Colonic mucosa (tissue), 4 donors: ENCODE data around the gene MAPKAPK3. TPM values are rescaled to one million over a fixed set of nuclear protein-coding genes. Genes with fewer than 3 reads are reported as not detected.

Experiments used
- DNase-seq: peaks from one replicate; pipeline ENCODE4 v3.0.0-alpha.2; 2020
- H3K27ac ChIP-seq: fragments of 200-600 bp; one replicate; pipeline ENCODE4 v1.8.0; 2021
- H3K27me3 ChIP-seq: fragments of 200-600 bp; one replicate; pipeline ENCODE4 v1.8.0; 2021
- H3K36me3 ChIP-seq: fragments of 200-600 bp; one replicate; pipeline ENCODE4 v1.8.0; 2021
- H3K4me1 ChIP-seq: fragments of 200-600 bp; one replicate; pipeline ENCODE4 v1.8.0; 2021; ENCODE audit warnings: mild to moderate bottlenecking
- H3K4me3 ChIP-seq: fragments of 200-600 bp; one replicate; pipeline ENCODE4 v1.8.0; 2021
- H3K9ac ChIP-seq, 2 donors: one replicate each; pipeline ENCODE4 v1.7.0; 2013; ENCODE audit warnings: control low read depth in 2 of 2, low read depth in 2 of 2, low read length in 2 of 2
- H3K9me3 ChIP-seq: fragments of 200-600 bp; one replicate; pipeline ENCODE4 v1.8.0; 2021
- intact Hi-C: fragments of 100-400 bp; cut with DNase I; formaldehyde crosslinking; loops from one replicate; pipeline ENCODE4 v1.14.1; 2022
- total RNA-seq, 2 donors: library from RNA; stranded (reverse); fragmentation: NEBNext Ultra II Directional in 1 of 2; extraction: Animal tissue kit (Norgen Biotek cat#: 25700) in 1 of 2; gene quantifications; one replicate each; pipeline ENCODE4 v1.2.1, GENCODE V29; 2021
- TF ChIP-seq, protein P1 (sequence below): fragments of 200-600 bp; IDR thresholded peaks from one replicate; pipeline ENCODE4 v1.8.0; 2022; ENCODE audit warnings: antibody characterized with exemption, mild to moderate bottlenecking
- donor health status: healthy.
- donor health status: DM: no; HTN: no; CAD: no.
- donor health status: DM: no; HTN: no; CAD: no.

MAPKAPK3 gene
- total RNA-seq, 2 donors from 2014 or later, result 27.3 to 45.1 TPM

DNA sequence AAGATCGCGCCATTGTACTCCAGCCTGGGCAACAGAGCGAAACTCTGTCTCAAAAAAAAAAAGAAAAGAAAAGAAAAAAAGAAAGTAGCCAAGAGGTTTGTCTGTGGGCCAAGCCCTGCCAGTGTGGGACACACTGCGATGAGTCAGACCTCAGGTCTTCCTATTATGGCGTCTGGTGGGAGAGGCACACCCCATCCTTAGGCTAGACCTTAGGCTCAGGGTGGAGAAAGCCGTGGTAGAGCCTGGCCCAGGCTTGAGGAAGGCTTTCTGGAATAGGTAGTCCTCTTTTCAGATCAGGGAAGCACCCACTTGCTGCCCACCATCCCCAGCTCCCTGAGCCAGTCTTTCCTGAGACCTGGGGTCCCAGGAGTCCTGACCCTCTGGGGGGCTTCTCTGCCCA is 41.6 kb upstream of the MAPKAPK3 start:
- no peak for DNase-seq
- no peak overlapping the region for H3K27ac ChIP-seq
- no peaks in the 10 kb centered on the region for H3K9me3 ChIP-seq
- H3K9ac ChIP-seq, result no peak overlapping the region
- intact Hi-C loops, result no loop called here
- H3K4me1 ChIP-seq, result no peaks in the 10 kb centered on the region
- no peaks in the 10 kb centered on the region for H3K27me3 ChIP-seq
- no peaks in the 10 kb centered on the region for H3K36me3 ChIP-seq
- TF ChIP-seq, protein P1, sequence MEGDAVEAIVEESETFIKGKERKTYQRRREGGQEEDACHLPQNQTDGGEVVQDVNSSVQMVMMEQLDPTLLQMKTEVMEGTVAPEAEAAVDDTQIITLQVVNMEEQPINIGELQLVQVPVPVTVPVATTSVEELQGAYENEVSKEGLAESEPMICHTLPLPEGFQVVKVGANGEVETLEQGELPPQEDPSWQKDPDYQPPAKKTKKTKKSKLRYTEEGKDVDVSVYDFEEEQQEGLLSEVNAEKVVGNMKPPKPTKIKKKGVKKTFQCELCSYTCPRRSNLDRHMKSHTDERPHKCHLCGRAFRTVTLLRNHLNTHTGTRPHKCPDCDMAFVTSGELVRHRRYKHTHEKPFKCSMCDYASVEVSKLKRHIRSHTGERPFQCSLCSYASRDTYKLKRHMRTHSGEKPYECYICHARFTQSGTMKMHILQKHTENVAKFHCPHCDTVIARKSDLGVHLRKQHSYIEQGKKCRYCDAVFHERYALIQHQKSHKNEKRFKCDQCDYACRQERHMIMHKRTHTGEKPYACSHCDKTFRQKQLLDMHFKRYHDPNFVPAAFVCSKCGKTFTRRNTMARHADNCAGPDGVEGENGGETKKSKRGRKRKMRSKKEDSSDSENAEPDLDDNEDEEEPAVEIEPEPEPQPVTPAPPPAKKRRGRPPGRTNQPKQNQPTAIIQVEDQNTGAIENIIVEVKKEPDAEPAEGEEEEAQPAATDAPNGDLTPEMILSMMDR, result no peak
- H3K4me3 ChIP-seq, result no peak overlapping the region

DNA sequence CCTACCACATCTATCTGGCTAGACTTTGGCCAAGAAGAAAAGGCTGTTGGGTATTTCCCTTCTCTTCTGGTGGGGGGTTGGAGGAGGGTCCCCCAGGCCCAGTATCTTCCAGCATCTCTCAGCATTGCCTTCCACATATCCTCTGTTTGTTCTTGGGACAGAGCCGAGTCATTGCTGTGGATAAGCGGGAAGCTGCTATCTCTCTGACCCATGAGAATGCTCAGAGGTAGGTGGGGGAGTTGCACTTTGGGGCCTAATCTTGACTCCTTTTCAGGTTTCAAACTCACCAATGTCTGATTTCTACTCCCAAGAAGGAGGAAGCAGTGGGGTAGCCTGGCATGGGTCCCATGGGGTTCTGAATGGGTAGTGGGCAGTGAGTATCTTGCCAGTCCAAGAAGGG is 39.6 kb upstream of the MAPKAPK3 start:
- Histone ChIP-seq H3K9ac (no peak overlapping the region), H3K9me3 (no peaks in the 10 kb centered on the region), H3K4me1 (no peaks in the 10 kb centered on the region), H3K27ac (no peak overlapping the region), H3K36me3 (no peaks in the 10 kb centered on the region), H3K27me3 (no peaks in the 10 kb centered on the region), H3K4me3 (no peak overlapping the region)
- TF ChIP-seq, protein P1, result no peak
- intact Hi-C loops, result no loop called here
- no peak for DNase-seq

DNA sequence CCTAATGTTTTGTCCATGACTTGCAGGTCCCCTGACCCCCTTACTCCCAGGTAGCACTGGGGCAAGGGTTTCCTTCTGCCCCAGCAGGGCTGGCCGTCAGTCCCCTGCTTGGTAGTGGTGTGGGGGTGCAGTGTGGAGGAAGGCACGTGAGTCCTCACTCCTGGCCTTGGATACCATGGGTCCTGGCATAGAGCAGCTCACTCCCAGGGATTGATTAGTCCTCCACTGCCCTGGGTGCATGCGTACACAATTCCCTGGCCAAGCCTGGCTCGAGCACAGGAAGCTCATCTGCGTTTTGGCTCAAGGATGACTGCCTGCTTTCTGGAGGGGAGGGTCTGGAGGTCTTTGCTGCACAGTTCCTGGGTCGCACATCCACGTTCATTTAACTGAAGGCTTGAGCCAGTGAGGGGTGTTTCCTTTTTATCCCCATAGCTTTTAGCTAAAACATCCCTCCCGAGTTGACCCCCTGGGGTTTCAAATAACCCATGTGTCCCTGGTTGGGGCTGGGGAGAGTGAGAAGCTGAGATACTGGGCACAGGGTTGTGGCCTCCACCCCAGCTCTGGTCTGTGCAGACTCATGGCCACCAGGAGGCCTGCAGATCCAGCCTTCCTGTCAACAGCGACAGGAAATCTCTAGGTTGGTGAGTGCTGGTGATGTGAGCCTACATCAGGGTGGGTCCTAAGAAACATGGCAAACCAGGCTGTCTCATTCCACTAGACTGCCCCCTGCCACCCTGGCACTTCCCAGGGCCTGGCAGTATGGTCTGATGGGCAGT is 36.1 kb upstream of the MAPKAPK3 start:
- Histone ChIP-seq H3K9ac (no peak overlapping the region), H3K9me3 (no peaks in the 10 kb centered on the region), H3K4me3 (no peak overlapping the region), H3K36me3 (no peaks in the 10 kb centered on the region), H3K27ac (no peak overlapping the region), H3K4me1 (no peaks in the 10 kb centered on the region), H3K27me3 (no peaks in the 10 kb centered on the region)
- DNase-seq, result no peak
- TF ChIP-seq, protein P1, result no peak
- intact Hi-C loops, result no loop called here

DNA sequence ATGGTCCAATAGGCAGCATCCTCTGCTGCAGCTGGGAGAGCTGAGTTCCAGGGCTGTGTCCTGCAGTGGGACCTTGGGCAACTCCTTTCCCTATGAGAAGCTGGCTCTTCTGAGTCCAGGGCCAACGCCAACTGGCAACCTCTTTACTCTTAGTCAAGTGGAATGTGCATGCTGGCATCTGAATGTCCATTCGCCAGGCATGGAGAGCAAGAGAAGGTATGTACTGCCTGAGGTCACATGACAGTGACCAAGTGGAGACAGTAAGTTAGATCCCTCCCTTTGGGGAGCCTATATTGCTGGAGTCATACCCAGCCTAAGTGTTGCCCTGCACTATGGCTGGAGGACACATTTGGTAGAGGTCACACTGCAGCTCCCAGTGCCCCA is 35.5 kb upstream of the MAPKAPK3 start:
- TF ChIP-seq, protein P1, result no peak
- DNase-seq, result no peak
- Histone ChIP-seq H3K9me3 (no peaks in the 10 kb centered on the region), H3K36me3 (no peaks in the 10 kb centered on the region), H3K9ac (no peak overlapping the region), H3K27ac (no peak overlapping the region), H3K4me1 (no peaks in the 10 kb centered on the region), H3K27me3 (no peaks in the 10 kb centered on the region), H3K4me3 (no peak overlapping the region)
- intact Hi-C loops, result no loop called here

DNA sequence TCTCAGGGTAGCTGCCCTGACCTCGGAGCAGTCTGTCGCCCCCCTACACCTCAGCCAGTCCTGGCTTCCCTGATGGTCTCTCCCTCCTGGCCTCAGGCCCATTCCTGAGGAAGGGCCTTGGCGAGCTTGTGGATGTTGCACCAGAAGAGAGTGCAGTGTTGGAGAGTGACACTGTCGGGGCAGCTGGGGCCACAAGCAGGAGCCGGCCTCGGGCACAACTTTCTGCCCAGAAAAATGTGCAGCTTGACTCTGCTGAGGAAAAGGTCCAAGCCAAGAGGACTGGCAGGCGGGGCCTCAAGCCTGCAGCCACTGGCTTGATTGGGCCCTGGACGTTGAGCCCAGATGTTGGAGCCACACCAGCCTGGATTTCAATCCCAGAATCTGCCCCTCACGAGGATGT is 34.9 kb upstream of the MAPKAPK3 start:
- TF ChIP-seq, protein P1, result no peak
- Histone ChIP-seq H3K4me3 (no peak overlapping the region), H3K9ac (no peak overlapping the region), H3K27ac (no peak overlapping the region), H3K27me3 (no peaks in the 10 kb centered on the region), H3K9me3 (no peaks in the 10 kb centered on the region), H3K4me1 (no peaks in the 10 kb centered on the region), H3K36me3 (no peaks in the 10 kb centered on the region)
- no peak for DNase-seq
- intact Hi-C loops, result no loop called here
